Measurements from ENCODE around the gene CAMTA1.

Gene CAMTA1

DNA sequence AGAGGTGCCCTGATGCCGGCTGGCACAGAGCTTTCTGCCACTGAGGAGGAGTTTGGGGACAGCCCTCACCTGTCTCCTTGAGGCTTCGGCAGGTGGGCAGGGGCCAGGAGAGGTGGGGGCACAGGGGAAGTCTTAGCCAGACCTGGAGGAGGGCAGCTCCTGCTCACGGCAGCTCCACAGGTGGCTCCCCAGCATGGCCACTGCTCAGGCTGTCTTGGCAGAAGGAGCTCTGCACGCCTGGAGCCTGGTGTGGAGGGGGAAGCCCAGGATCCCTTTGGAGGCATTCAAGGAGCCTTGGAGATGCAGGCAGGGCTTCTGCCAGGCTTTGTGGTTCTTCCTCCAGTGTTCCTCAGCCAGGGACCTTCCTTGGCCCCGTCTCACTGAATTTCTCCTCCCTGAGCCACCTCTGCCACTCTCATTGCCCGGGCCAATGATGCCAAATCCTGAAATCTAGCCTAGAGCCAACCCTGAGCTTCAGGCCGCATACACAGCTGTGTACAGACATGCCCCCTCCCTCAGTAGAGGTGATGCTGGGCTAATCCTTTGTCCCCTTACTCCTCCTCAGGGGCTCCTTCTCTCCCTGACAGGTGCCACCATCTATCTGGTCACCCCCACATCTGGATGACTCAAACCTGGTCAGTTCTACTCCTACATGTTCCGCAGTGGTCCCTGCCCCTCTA, 734.1 kb downstream of the CAMTA1 start:
- no peak for DNase-seq (ENCODE audit: low read depth in 2 of 2, low spot score in 1 of 2)

- DNase-seq (ENCODE audit: low read depth in 2 of 2, low spot score in 1 of 2) = no peak
Observed at GRCh38 chr1:7519861-7520395, 734.7 kb downstream of the CAMTA1 start.

GRCh38 chr1:7520496-7520895, 735.2 kb downstream of the CAMTA1 start:
- no peak for DNase-seq (ENCODE audit: low read depth in 2 of 2, low spot score in 1 of 2)

DNA sequence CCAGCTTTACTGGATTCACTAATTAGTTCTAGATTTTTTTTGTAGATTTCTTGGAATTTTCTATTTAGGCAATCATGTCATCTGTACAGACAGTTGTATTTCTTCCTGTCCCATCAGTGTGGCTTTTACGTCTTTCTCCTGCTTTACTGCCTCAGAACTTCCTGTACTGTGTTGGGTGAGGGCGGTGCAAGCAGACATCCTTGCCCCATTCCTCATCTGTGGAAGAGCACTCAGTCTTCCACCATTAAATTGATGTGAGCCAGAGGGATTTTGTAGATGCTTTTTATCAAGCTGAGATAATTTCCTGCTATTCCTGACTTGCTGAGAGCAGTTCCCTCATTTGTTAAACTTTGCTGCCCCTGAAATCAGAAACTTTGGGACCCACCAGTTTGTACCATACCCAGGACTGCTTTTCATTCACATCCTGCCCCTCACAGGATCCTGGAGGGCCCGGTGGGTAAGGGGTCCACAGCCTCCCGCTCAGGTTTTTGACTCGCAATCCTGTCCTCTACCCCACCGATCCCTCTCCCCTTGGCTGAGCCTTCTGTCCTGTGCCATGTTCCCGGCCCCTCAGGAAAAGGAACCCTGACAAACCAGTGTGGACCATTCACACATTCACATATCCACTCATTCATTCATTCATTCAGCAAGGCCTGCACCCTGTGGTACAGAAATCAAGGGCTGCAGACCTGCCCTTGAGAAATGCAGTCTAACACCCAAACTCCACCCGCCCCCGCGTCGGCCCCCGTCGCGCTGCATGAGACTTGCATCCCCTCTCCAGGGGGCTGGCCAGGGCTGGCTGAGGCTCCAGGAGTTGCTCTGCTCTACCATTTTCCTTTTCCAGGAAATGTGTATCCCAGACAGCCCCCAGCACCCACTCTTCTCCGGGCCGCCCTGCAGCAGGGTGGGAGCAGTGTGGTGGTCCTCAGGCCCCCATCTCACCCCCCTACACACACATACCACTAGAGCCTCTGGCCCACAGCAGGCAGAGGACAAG, 739.4 kb downstream of the CAMTA1 start:
- DNase-seq (ENCODE audit: low read depth in 2 of 2, low spot score in 1 of 2) = no peak

- DNase-seq (ENCODE audit: low read depth in 2 of 2, low spot score in 1 of 2) = no peak
Observed at GRCh38 chr1:7525338-7526063, 740.2 kb downstream of the CAMTA1 start.

- DNase-seq (ENCODE audit: low read depth in 2 of 2, low spot score in 1 of 2) = no peak
Observed at GRCh38 chr1:7526196-7526866, 741.1 kb downstream of the CAMTA1 start.

GRCh38 chr1:7526867-7527732, 741.8 kb downstream of the CAMTA1 start:
- DNase-seq (ENCODE audit: low read depth in 2 of 2, low spot score in 1 of 2) = no peak

- no peak for DNase-seq (ENCODE audit: low read depth in 2 of 2, low spot score in 1 of 2)
Observed at GRCh38 chr1:7527733-7528045, 742.4 kb downstream of the CAMTA1 start.

DNA sequence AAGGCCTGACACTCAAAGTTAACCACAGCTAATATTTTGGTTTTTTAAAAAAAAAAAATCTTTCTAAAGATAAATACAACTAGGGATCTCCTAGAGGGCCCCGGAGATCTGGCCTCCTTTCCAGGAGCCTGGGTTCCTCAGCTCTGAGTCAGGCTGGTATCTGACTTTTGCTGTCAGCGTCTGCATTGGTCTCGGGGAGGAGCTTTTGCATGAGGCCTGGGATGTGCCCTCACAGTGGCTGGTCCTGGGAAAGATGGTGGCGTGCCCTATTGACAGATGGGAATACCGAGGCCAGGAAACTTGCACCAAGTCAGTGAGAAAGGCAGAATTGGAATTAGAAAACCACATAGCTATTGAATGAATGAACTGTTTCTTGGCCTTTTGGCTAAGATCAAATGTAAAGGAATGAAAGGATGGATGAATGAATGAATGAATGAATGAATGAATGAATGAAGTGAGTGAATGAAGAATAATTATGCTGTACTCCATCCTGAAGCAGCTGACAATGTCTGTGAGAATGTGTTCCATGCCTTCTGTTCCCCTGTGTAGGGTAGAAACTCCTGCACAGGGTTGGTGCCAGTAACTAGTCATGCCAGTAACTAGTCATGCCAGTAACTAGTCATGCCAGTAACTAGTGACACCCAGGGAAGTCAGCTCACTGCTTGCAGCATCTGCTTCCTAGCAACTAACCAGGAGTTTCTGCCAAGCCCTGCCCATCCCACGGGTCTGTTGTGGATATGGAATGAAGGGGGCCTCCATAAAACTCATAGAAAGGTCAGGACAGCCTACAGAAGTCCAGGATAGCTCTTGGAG, 743.3 kb downstream of the CAMTA1 start:
- DNase-seq (ENCODE audit: low read depth in 2 of 2, low spot score in 1 of 2) = no peak

GRCh38 chr1:7529917-7530316, 744.7 kb downstream of the CAMTA1 start:
- DNase-seq (ENCODE audit: low read depth in 2 of 2, low spot score in 1 of 2) = no peak

DNA sequence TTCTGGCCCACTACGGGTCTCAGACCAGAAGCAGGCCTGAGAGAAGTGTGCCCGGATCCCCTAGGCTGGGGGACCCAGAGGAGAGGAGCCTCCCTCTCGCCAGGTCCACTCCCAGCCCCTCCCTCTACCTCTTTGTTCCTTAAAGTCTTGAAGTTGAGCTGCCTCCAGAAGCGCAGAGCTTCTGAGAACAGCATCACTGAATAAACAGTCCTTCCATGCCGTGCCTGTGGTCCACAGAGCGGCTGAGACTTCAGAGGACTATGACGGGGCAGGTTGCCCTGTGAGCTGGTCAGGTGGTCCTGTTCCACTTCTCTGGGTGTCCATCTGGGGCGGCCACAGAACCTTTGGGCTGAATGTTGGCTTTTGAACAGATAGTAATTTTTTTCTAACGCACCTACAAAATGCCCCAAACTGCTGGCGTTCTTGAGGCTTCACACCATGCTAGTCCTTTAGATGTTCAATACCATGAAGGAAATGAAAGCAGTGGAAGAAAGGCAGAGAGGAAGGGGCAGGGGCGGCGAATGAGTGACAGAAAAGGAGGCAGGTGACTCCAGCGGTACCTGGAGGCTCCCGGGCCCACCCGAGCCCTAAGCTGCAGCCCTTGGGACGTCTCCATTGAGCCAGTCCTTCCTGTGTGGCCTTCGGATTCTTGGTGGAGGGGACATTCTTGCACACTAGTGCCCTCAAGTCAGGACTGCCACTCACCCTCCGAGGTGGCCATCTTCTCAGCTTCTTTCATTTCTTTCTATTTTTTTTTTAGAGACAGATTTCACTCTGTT, 746.5 kb downstream of the CAMTA1 start:
- DNase-seq (ENCODE audit: low read depth in 2 of 2, low spot score in 1 of 2) = no peak

DNA sequence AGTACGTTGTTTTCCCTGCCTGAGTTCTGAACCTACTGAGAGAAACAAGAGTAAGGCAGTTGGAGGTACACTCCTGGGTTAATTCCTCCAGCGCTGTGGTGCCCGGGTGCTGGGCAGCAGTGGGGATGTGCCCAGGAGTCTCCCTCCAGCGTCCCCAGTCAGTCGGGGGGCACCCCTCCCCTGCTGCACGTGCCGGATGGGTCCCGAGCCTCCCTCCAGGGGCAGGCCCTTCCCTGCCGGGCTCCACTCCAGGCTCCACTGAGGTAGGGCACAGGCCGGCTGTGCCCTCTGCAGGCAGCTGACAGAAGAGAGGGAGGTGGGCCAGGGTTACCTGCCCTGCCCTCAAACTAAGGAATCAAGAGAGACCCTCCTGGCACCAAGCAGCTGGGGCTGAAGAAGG, 747.8 kb downstream of the CAMTA1 start:
- DNase-seq (ENCODE audit: low read depth in 2 of 2, low spot score in 1 of 2) = no peak

DNA sequence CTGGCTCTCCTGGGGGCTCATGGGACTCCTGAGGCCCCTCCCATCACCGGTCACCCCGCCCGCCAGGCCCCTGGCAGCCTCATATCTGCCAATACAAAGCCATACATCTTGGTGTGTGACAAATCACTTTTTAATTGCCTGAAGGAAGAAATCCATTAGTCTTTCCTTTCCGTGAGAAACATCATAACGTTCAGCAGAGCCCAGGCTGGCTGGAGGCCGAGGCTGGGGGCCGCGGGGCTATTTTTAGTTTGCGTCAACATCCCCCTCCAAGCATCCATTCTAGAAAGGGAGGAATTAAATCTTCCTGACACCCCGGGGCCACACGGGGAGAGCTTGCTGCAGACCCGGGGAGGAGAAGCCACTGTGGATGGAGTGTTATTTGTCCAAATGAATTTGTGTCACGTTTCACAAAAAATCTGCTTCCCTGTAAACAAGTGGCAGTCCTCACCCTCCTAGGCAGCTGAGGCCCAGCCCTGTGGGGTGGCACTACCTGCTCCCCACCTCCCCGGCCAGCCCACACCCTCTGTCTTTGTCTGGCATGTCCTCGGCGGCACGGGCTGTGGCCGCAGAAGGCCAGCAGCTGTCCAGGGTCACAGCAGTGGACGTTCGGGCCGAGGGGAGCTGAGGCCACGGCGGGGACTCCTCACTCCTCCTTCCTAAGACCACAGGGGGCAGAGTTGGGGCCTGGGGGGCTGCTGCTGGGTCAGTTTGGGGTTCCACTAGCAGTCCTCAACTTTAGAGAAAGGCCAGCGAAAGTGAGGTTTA, 749.0 kb downstream of the CAMTA1 start:
- DNase-seq (ENCODE audit: low read depth in 2 of 2, low spot score in 1 of 2) = no peak

DNA sequence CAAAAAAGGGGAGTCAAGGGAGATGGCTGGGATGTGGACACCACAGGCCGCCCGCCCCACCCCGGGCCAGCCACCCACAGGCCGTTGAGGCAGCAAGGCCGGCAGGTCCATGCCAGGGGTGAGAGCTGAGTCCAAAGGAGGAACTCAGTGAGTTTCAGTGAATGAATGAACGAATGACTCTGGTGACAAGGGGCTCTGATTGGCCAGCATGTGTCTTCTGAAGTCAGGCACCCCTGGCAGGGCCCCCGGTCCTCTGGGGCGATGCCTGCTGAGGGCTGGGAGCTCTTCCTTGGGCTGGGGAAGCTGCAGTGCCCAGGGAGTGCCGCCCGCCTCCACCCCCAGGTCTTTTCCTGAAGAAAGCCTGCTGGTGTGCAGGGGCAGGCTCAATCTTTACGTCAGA, 749.8 kb downstream of the CAMTA1 start:
- no peak for DNase-seq (ENCODE audit: low read depth in 2 of 2, low spot score in 1 of 2)

DNA sequence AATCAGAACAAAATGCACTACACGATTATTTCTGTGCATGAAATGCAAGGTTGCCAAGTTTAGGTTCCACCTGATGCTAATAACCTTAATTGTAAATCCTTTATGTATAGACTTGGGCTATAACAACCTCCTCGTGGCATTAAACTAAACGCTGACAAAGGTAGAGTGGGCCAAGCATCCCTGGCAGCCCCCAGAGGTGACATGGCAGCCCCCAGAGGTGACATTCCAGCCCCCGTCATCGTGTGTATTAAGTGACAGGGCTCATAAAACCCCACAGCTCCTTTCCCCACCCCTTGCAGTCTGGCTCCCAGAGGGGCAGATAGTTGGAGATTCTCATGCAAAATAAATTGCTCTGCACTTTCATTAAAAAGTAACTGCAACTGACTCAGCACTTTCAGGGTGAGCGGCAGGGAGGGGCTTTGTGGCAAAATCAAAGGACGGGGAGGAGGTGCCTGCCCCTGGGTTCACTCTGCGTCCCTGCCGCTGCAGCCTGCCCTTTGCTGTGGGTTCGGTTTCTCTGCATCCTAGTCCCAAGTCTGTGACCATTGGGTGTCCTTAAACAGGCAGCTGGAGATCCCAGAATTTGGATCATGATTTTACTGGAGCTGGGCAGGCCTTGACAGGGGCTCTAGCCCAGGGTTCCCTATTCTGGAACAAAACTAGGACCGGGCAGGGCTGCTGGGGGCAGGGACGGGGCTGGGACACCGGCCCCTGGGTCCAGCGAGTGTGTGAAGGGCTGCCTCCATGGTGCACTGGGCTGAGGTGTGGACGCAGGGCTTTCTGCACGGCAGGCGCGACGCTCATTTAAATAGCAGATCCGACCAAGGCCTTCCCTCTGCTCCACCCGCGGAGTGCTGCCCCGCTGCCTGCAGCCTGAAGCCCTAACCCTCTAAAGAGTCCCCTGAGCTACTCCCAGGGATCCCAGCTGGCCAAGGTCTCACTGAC, 751.0 kb downstream of the CAMTA1 start:
- no peak for DNase-seq (ENCODE audit: low read depth in 2 of 2, low spot score in 1 of 2)

DNA sequence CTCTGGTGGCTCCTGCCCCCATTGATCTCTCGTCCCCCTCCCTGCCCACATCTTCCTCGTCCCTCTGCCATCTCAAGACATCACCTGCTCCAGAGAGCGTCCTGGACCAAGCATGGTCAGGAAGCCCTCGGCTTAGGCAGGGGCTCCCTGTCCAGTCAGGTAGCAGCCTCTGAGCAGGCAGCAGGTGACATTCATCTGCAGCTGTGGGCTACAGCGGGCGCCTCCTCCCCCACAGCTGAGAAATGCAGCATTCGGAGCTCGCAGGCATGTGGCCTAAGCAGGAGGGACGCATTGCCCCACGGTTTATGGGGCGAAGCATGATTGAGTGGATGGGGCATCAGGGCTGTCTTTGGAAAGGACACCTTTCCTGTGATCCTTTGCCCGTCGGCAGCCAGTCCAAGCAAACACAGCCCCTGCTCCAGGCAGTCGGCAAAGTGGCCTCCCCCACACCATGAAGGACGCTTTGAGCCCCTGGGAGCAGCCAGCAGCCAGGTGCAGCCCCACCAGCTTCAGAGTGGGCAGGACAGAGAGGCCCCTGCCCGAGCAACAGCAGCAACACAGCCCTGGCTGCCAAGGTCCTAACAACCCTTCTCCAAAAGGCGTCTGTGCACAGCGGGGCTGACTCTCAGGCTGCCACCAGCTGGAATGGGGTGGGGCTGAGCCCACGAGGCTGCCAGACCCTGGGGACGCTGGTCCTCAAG, 751.8 kb downstream of the CAMTA1 start:
- no peak for DNase-seq (ENCODE audit: low read depth in 2 of 2, low spot score in 1 of 2)

Measured in stimulated activated CD8-positive, alpha-beta memory T cell treated with anti-CD3 and anti-CD28 coated beads, Interleukin-4, amount 100 ng/mL, for 4 hours (primary cell).